Endothelial cell of umbilical vein (primary cell): ENCODE data around the gene ERCC8. TPM values are rescaled to one million over a fixed set of nuclear protein-coding genes. Genes with fewer than 3 reads are reported as not detected.

Experiments
- BruUV-seq: library from RNA; stranded (reverse); fragments of 400-500 nt; replicated peaks from 2 replicates; lab custom pipeline; 2021; lab: Mats Ljungman, UMichigan
- CTCF ChIA-PET: fragments of 300-600, 350-600 bp; sonication (Branson Sonifier 250); formaldehyde crosslinking; loops from one replicate; lab custom pipeline; 2021; ENCODE audit warnings: antibody characterized with exemption, inconsistent platforms; lab: Charles Lee
- POLR2A ChIA-PET: fragments of 300-600, 350-600 bp; sonication (Branson Sonifier 250); formaldehyde crosslinking; loops from one replicate; lab custom pipeline; 2021; ENCODE audit warnings: antibody characterized with exemption, inconsistent platforms; lab: Charles Lee
- DNase-seq: peaks from one replicate; pipeline ENCODE4 v3.0.0-alpha.2; 2011; ENCODE audit warnings: low read depth, low spot score
- FAIRE-seq: peaks from 2 replicates; lab custom pipeline; 2011; peaks lifted over from hg19 to GRCh38; lab: Jason Lieb, UNC
- H2AFZ ChIP-seq: 2 replicates; pipeline ENCODE4 v1.6.0; 2012; ENCODE audit warnings: low read depth, low read length, control low read depth, inconsistent platforms
- H3K27ac ChIP-seq: 2 replicates; pipeline ENCODE4 v1.5.1; 2011; ENCODE audit warnings: low read depth, mild to moderate bottlenecking, control low read depth, low read length, moderate library complexity; ENCODE audit not compliant: insufficient read depth
- H3K27me3 ChIP-seq, 2 experiments: 2 replicates each; pipeline versions ENCODE4 v1.6.0 to v1.6.1; 2011; ENCODE audit warnings: low read length in 2 of 2, mixed read lengths in 1 of 2; ENCODE audit not compliant: control insufficient read depth in 2 of 2, insufficient read depth in 2 of 2
- H3K36me3 ChIP-seq, 2 experiments: 2 replicates in 1 of 2; 3 replicates in 1 of 2; pipeline ENCODE4 v1.5.1; 2011; ENCODE audit warnings: low read length in 2 of 2, mild to moderate bottlenecking in 1 of 2, moderate library complexity in 1 of 2; ENCODE audit not compliant: control insufficient read depth in 2 of 2, insufficient read depth in 2 of 2; ENCODE audit errors: extremely low read depth in 1 of 2
- H3K4me1 ChIP-seq: 3 replicates; pipeline ENCODE4 v1.5.1; 2011; ENCODE audit warnings: mild to moderate bottlenecking, low read length; ENCODE audit not compliant: control insufficient read depth, insufficient read depth; ENCODE audit errors: extremely low read depth
- H3K4me2 ChIP-seq: 2 replicates; pipeline ENCODE4 v1.6.1; 2011; ENCODE audit warnings: low read length, control low read depth, mixed read lengths; ENCODE audit not compliant: insufficient read depth
- H3K4me3 ChIP-seq, 3 experiments: fragments of 200-600 bp in 1 of 3; sonication (generic), shearing (Covaris generic) in 1 of 3; replicated peaks in 1 of 3; 2 replicates each; pipeline ENCODE4 v1.5.1; 2011 to 2016; ENCODE audit warnings: control low read depth in 3 of 3, low read length in 3 of 3, mild to moderate bottlenecking in 2 of 3, inconsistent platforms in 1 of 3, low read depth in 1 of 3, moderate library complexity in 1 of 3; ENCODE audit not compliant: insufficient read depth in 1 of 3
- H3K79me2 ChIP-seq: 2 replicates; pipeline ENCODE4 v1.6.0; 2012; ENCODE audit warnings: low read length, inconsistent platforms; ENCODE audit not compliant: control insufficient read depth, insufficient read depth
- H3K9ac ChIP-seq: replicated peaks from 2 replicates; pipeline ENCODE3; 2011; ENCODE audit warnings: low read length, control low read depth; ENCODE audit not compliant: insufficient read depth; ENCODE audit errors: extremely low read depth
- H3K9me1 ChIP-seq: replicated peaks from 3 replicates; pipeline ENCODE4 v1.6.0; 2011; ENCODE audit warnings: mild to moderate bottlenecking, low read length; ENCODE audit not compliant: control insufficient read depth, insufficient read depth; ENCODE audit errors: extremely low read depth
- H3K9me3 ChIP-seq: replicated peaks from 2 replicates; pipeline ENCODE4 v1.5.1; 2012; ENCODE audit warnings: low read length, inconsistent platforms; ENCODE audit not compliant: control insufficient read depth, insufficient read depth
- H4K20me1 ChIP-seq: replicated peaks from 2 replicates; pipeline ENCODE3; 2011; ENCODE audit warnings: mild to moderate bottlenecking, low read length; ENCODE audit not compliant: control insufficient read depth, insufficient read depth; ENCODE audit errors: extremely low read depth
- CTCF ChIP-seq, 2 donors: IDR thresholded peaks; 1 replicate in 1 of 2; 2 replicates in 1 of 2; pipeline ENCODE4 v1.5.1; 2011; ENCODE audit warnings: low read length in 2 of 2, mild to moderate bottlenecking in 2 of 2, moderate library complexity in 2 of 2, control low read depth in 1 of 2, inconsistent platforms in 1 of 2, low read depth in 1 of 2; ENCODE audit not compliant: insufficient read depth in 1 of 2; ENCODE audit errors: extremely low read depth in 1 of 2
- EZH2 ChIP-seq: IDR thresholded peaks from 2 replicates; pipeline ENCODE4 v1.6.1; 2012; ENCODE audit warnings: borderline replicate concordance, low read depth, mild to moderate bottlenecking, moderate library complexity, low read length, inconsistent platforms; ENCODE audit not compliant: severe bottlenecking
- FOS ChIP-seq: IDR thresholded peaks from 2 replicates; pipeline ENCODE4 v1.6.1; 2011; ENCODE audit warnings: mild to moderate bottlenecking, low read length, moderate library complexity, borderline replicate concordance; ENCODE audit not compliant: insufficient read depth
- GATA2 ChIP-seq: IDR thresholded peaks from 2 replicates; pipeline ENCODE4 v1.7.0; 2011; ENCODE audit warnings: low read depth, mild to moderate bottlenecking, moderate library complexity, mixed read lengths, low read length; ENCODE audit not compliant: insufficient read length, insufficient read depth
- JUN ChIP-seq: IDR thresholded peaks from 2 replicates; pipeline ENCODE4 v1.6.1; 2011; ENCODE audit warnings: borderline replicate concordance, low read depth; ENCODE audit not compliant: insufficient read length, insufficient read depth
- MAX ChIP-seq: IDR thresholded peaks from 2 replicates; pipeline ENCODE4 v1.6.1; 2011; ENCODE audit not compliant: insufficient read depth, insufficient read length
- MYC ChIP-seq: IDR thresholded peaks from one replicate; pipeline ENCODE4 v1.6.1; 2011; ENCODE audit warnings: mild to moderate bottlenecking, low read depth, low read length
- POLR2A ChIP-seq: IDR thresholded peaks from 2 replicates; pipeline ENCODE4 v1.6.1; 2012; ENCODE audit warnings: low read depth, mild to moderate bottlenecking, control low read depth, low read length
- POLR2AphosphoS5 ChIP-seq: IDR thresholded peaks from 2 replicates; pipeline ENCODE4 v1.6.1; 2012; ENCODE audit warnings: low read depth, mild to moderate bottlenecking, control low read depth, low read length, moderate library complexity; ENCODE audit not compliant: insufficient read depth
- dilution Hi-C: fragments of 300-500 bp; cut with MboI; formaldehyde crosslinking; loops from one replicate; pipeline ENCODE4 v1.15.0; 2019; ENCODE audit warnings: low sequenced_read_pairs; ENCODE audit not compliant: extremely low pct_ligation_motif_present
- intact Hi-C: fragments of 100-400 bp; cut with micrococcal nuclease; formaldehyde crosslinking; loops from one replicate; pipeline ENCODE4 v1.10.0; 2022
- polyA plus RNA-seq, 4 experiments: library from polyadenylated mRNA; depleted of rRNA in 3 of 4; stranded (reverse) in 3 of 4; unstranded in 1 of 4; fragments of >200 nt; gene quantifications; 2 replicates each; pipeline versions ENCODE4 v1.2.1 to v1.2.3, GENCODE V29; 2011 to 2012; ENCODE audit warnings: missing spikeins in 1 of 4
- total RNA-seq: library from RNA; stranded (reverse); gene quantifications from 2 replicates; pipeline ENCODE4 v1.2.3, GENCODE V29; 2021

Gene ERCC8
- total and polyA plus RNA-seq, 2 donors (not counting 3 experiments of a cell fraction or from before 2014, with no cell fraction given): 10.4 to 11.8 TPM

- peaks cover 8 to 10% of the 10 kb centered on the region in 2 experiments for H3K27me3 ChIP-seq
- no peak for DNase-seq
- no peak for FAIRE-seq
- intact Hi-C loops (no loop called here), dilution Hi-C loops (no loop called here)
- no peak overlapping the region for H3K4me3 ChIP-seq
- no peaks in the 10 kb centered on the region for H3K9me3 ChIP-seq
- no peak overlapping the region for H3K4me2 ChIP-seq
- H3K27ac ChIP-seq: no peak overlapping the region
- H3K4me1 ChIP-seq: no peaks in the 10 kb centered on the region
- no peaks in the 10 kb centered on the region for H3K36me3 ChIP-seq
- no peaks in the 10 kb centered on the region for H4K20me1 ChIP-seq
- no peaks in the 10 kb centered on the region for H3K9me1 ChIP-seq
- CTCF ChIA-PET: no interaction called here
- no peak overlapping the region for H2AFZ ChIP-seq
- TF ChIP-seq JUN (no peak), MYC (no peak), EZH2 (no peak), GATA2 (no peak), MAX (no peak), POLR2A (no peak), POLR2AphosphoS5 (no peak), CTCF (IDR thresholded peaks at IDR 0.05; ENCODE audit: extremely low read depth in 1 of 2, insufficient read depth in 1 of 2, low read depth in 1 of 2, low read length in 2 of 2) (no peak), FOS (no peak)
- POLR2A ChIA-PET: no interaction called here
- BruUV-seq: no TSS peak
- no peaks in the 10 kb centered on the region for H3K79me2 ChIP-seq
- H3K9ac ChIP-seq: no peak overlapping the region
Measured at GRCh38 chr5:60826653-60827052, 118.2 kb downstream of the ERCC8 start.

Other genes with a start within 250 kb of the ERCC8 start
- 14.2 and 18.7 TPM in 2 replicates for gene DEPDC1B, start 244.9 kb downstream of the ERCC8 start, total RNA-seq
- gene DEPDC1B, start 244.9 kb downstream of the ERCC8 start, polyA plus RNA-seq: 5.1 and 6.7 TPM in 2 replicates
- 0.09 TPM in 1 of 2 replicates, not detected in the other for gene ELOVL7, start 100.8 kb downstream of the ERCC8 start, total RNA-seq
- 0.01 and 0.18 TPM in 2 replicates for gene ELOVL7, start 100.8 kb downstream of the ERCC8 start, polyA plus RNA-seq
- gene NDUFAF2, start 135 bp upstream of the ERCC8 start, total RNA-seq: 39.9 and 42.4 TPM in 2 replicates
- 5.6 and 10.7 TPM in 2 replicates for gene NDUFAF2, start 135 bp upstream of the ERCC8 start, polyA plus RNA-seq
- gene SMIM15, start 217.4 kb upstream of the ERCC8 start, total RNA-seq: 48.8 and 54.5 TPM in 2 replicates
- gene SMIM15, start 217.4 kb upstream of the ERCC8 start, polyA plus RNA-seq: 12.8 and 18.4 TPM in 2 replicates